Endometrium (tissue), 2 donors: ENCODE measurements around the gene DAPK1.

Source experiments
- FAIRE-seq: peaks from 2 replicates; lab custom pipeline; 2012; peaks lifted over from hg19 to GRCh38; lab: Jason Lieb, UNC
- donor health status: control.
- donor health status: control.

The DAPK1 gene

DNA sequence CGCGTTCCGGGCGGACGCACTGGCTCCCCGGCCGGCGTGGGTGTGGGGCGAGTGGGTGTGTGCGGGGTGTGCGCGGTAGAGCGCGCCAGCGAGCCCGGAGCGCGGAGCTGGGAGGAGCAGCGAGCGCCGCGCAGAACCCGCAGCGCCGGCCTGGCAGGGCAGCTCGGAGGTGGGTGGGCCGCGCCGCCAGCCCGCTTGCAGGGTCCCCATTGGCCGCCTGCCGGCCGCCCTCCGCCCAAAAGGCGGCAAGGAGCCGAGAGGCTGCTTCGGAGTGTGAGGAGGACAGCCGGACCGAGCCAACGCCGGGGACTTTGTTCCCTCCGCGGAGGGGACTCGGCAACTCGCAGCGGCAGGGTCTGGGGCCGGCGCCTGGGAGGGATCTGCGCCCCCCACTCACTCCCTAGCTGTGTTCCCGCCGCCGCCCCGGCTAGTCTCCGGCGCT lies at the start of gene DAPK1:
DAPK1 (plus strand) TSS at position 264 of the 442 bp plus-strand sequence. CDS start 1,211 bp downstream, outside the sequence.
- no peak for FAIRE-seq

DNA sequence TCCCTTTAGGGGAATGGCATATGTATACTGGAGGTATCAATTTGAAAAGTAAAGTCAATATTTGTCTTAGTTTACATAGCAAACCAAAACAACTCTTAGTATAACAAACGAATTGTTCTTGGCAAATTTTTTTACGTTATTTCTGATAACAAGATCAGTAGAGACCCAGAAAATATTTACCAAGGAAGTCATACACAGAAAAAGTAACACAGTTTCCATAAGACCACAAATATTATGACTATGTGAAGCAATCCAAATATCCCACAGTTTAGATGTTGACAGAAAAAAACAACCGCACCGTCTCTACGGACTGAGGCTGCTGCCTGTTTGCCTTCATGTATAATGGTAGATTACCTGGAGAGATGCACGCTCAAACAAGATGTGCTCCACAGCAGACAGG lies 46.5 kb upstream of the DAPK1 start:
- FAIRE-seq, result no peak

DNA sequence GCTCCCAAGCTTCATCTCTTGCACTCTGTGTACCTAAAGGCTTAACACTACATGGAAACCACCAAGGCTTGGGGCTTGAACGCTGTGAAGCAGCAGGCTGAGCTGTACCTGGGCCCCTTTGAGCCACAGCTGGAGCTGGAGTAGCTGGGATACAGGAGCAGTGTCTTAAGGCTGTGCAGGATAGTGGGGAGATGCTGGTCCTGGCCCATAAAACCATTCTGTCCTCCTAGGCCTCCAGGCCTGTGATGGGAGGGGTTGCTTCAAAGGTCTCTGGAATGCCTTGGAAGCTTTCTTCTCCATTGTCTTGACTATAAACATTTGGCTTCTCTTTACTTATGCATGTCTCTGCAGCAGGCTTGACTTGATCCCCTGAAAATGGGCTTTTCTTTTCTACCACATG lies 42.3 kb upstream of the DAPK1 start:
- FAIRE-seq, result no peak

DNA sequence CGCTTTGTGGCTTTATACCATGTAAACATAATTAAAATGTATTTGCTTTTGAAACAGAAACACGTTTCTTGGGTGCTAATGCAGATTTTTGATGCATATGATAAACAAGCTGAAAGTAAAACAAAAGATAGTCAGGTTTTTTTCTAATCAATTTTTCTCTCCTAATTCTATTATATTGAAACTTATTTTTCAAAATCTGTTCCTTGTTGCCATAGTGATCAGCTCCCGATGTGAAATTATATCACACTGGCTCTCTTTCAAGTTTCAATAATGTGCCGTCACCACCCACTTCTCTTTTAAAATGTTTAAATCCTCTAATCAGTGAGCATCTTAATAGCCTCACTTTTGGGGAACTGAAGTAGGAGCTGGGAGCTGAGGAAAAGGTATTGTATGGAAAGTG lies 36.4 kb upstream of the DAPK1 start:
- FAIRE-seq, result no peak

DNA sequence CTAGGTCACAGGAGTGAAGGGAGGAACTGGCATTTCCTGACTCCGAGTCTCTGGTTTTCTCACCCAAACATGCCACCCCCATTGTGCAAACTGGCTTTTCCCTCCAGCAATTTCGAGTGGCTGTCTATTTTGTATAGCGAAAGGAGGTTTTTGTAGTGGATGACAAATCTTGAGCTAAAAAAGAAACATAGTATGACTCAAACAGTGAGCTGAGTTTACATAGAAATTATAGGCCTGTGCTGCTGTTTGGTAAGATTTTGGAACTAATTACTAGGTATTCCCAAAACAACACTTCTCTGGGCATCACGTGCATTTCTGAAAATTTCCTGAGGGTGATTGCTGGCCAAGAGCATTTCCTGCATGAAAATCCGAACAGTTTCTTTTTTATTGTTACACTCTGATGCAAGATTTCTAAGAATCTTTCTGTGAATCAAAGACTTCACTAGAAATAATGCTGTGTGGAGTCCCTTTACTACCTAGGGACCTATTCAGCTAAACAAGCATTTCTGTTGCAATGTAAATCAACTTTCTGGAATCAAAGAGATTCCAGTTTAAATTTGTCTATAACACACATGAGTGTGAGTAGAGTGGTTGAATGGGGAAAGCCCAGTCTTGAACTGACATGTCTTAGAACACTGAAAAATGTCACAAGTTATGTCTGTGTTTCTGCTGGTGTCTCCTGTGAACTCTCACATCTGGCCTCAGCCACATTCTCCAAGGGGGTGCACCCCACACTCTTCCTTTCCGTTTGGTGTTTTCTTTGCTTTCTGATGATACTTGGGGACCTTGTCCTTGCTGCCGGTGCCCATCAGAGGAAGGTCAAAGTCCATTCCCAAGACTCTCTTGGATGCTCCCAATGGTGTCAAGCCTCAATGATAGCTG lies 33.3 kb upstream of the DAPK1 start:
- no peak for FAIRE-seq

DNA sequence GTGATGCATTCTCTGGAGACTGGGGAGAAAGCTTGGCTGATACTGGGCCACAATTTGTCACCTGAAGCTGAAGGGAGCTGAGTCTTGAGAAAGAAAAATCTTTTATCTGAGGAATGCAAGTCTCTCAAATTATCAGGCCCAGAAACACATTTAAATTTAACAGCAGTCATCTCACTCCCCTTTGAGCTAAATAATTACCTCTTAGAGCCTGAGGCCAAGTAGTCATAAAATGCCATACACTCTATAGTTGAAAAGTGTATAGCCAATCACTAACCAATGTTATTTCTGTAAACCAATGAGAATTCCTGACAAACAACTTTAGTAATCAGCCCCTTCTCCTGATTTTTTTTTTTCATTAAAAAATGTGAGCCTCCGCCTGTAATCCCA lies 32.7 kb upstream of the DAPK1 start:
- no peak for FAIRE-seq

DNA sequence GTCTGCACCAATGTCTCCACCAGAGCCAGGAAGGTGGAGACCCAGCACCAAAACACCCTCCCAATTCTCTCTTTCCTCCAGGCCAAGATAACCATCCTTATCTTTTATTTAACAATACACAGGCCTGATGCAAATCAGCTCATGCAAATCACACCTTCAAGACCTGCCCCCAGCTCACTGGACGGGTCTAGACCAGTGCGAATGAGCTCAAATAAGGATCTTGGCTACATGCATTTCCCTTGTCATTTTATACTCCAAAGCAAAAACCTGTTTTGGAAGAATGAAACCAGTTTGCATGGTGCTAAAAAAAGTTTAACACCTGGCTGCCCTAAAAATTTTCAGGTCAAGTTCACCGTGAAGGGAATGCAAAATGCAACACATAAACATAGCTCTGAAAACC lies 31.9 kb upstream of the DAPK1 start:
- FAIRE-seq, result no peak

DNA sequence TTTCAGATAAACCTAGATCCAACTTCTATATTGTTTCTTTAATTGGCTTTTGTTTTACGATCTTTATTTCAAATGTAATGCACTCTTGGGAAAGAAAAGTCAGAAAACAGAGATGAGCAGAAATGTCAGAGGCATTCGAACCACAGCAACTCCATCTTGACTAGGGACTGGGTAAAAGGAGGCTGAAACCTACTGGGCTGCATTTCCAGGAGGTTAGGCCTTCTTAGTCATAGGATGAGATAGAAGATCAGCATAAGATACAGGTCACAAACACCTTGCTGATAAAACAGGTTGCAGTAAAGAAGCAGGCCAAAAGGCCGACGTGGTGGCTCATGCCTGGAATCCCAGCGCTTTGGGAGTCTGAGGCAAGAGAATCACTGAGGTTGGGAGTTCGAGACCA lies 30.5 kb upstream of the DAPK1 start:
- no peak for FAIRE-seq

DNA sequence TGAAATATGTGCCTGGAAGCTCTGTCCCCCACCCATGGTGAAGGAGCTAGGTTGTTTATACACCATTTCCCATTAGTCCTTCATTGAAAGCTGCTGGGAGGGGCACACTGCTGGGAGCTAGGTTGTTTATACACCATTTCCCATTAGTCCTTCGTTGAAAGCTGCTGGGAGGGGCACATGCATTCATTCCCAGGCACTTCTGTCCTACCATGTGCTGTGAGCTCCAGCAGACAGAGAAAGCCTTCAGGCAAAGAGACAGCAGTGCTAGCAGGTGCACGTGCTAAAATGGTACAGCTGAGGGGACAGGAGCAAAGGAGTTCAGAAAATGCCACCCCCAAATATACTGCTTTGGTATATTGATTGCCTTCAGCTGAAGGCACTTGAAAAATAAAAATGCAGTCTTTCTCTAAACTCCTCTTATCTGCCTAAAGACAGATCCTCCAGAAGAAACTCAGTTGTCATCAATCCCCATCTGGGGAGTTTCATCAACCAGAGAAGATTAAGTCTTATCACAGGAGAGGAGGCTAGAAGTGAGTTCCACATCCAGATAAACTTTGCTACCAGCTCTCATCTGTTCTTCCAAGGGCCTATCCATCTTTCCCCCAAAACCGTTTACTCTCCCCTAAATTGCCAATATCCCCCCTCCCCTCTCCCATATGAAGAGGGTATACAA lies 27.7 kb upstream of the DAPK1 start:
- FAIRE-seq, result no peak

DNA sequence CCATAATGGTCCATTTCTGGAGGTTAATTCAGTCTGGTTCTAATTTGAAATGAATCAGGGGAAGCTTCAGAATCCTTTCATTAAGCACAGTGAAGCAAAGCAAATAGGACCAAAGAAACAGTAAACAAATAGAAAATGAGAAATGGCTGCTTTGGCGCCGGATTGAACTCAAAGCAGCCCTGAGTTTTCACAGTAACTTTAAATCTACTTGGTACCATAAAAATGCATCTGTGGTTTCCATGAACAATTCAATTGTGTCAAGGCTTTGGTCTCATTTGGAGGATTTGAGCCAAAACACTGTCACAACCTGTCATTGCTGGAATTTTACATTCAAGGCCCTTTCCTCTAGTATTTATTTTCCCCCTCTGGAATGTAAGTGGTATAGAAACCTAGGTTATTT lies 25.9 kb upstream of the DAPK1 start:
- FAIRE-seq, result no peak

DNA sequence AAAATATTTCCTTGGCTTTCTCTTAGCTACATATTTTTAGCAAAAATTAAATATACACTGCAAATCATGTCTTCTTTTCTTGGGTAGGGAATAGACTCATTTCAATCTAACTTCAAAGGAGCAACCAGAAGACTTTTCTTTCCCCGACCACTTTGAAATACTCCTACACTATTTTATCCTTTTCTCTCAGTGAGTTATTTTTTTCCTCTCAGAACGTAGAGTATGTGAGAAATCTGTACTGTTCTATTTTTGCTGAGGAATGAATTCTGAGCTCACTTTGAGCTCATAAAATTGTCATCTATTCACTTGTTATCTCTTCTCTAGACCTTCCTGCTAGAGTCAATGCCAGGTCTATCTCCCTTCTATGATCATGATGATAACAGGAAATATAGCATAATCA lies 22.2 kb upstream of the DAPK1 start:
- no peak for FAIRE-seq

DNA sequence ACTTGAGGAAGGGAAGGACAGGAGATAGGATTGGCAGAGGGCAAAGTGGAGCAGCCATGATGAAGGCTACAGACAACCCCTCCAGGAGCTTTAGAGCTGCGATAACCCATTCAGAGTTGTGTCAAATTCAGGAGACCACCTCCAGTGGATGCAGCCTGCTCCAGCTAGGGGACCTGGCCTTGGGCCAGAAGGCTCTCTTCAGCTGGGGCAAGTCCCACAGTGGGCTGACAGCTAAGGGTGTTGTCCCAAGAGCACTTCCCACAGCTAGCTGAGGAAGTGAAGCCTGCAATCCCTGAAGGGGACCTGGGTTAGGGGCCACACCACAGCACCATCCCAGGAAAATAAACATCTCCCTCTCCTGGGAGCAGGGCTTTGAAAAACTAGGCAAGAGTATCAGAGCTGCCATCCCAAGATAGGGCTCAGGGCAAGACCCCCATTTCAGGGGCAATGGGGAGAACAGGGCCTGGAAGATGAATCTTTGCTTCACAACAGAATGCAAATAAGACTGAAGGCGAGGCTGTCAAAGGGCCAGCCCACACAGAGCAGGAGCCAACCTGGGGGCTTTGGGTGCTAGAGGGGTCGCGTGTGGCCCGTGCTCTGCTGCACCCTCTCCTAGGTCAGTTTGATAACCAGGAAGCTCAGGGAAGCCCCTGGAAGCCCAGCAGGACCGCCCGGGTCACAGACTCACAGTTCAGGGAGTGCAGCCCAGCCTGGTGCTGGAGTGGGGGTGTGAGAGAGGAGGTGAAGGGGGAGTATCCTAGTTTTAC lies 19.3 kb upstream of the DAPK1 start:
- FAIRE-seq, result no peak

DNA sequence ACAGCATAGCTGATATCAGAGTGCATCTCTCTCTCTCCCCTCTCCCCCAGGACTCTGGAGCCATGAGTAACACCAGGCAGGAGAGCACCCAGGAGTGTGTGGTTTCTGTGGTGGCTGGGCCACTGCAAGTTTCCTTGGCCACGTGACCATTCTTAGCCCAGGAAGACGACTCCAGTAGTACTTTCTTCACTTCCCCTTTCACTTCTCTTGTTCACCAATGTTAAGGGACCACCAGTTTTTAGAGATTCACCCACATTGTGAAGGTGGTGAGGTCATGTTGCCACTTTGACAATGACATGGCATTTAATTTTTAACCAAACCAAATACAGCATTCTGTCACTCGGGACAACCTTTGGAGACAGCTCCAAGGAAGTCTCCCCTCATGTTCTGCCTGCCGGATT lies 17.9 kb upstream of the DAPK1 start:
- FAIRE-seq, result no peak

DNA sequence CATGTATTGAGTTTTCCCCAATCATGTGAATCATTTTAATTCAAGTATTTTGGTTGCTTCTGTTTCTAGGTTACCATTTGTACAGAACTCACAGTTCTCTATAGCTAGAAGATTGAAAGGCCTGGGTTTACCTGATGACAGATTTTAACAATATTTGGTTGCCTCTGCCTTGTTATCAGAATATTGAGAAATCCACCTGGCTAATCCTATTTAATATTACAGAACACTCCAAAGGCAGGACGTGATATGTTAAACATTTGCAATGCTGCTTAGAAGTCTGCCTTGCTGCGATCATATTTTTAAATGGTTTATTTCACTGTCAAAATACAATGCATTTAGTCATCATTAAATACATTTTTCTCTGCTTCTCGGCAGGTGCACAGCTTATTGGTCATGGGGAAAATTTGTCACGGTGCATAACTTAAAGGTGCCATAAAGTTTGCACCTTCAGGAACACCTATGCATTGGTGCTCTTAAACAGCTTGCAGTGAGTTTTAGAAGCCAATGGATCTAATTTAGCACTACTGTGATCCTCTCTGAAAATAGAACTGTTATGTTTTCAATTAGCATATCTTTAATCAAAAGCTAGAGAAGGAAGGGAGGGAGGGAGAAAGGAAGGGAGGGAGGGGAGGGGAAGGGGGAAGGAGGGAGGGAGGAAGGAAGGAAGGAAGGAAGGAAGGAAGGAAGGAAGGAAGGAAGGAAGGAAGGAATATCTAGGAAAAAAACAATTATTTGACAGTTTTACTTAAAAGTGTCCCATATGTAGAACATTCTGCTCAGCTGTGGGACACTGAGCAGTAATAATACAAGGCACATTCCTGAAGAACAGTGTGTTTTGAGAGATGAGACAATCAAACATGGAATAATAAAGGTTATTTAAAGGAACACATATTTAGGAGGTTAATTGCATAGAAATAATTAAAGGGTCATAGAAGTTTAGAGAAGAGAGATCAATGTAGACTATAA lies 15.5 kb upstream of the DAPK1 start:
- no peak for FAIRE-seq

DNA sequence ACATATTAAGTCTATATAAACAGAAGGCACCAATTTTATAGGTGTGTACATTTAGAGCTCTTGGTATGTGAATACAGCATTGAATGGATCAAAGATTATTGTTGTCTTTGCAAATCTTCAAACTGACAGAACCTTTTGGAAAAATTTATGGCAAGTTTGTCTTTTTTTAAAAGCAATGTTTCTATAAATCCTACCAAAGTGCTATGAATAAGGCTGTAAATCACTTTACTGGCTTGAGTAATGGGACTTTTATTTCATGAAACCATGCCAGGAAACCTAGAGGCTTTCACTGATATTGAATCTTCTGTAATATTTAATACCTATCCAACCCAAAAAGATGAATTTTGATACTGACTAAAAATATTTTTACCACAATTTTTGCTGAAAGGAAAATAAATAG lies 7.4 kb upstream of the DAPK1 start:
- no peak for FAIRE-seq

DNA sequence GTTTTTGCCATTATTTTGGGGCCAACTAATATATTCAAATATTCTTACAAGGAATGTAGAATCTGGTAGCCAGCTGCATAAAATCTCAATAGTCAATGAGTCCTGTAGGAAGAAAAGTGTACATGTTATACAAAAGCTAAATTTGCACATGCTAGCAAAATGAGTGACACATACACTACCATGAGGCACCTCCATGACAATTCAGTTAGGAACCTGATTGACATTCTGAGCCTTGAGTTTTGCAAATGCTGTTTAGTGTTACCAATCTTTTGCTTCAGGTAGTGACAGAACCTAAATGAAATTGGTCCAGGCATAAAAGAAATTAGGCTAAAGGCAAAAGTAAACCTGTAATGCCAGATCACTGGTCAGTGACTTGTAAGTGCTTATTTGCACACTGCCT lies 6.8 kb upstream of the DAPK1 start:
- no peak for FAIRE-seq

DNA sequence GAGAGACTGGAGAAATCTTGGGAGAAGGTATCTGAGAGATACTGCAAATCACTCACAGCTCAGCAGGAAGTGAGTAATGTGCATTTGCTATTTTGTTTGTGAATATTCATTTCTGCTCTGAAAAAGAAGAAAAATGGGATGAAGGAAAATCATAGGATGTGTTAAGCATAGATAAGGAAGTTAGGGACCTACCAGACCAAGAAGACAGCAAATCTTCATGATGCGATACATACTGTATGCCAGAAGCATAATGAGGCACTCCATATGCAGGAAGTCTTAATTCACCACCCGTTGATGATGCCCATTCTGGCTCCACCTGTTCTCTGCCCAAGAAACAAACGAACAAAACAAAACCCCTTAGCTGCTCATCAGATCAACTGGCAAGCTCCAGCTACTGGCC lies 6.1 kb upstream of the DAPK1 start:
- FAIRE-seq, result no peak

DNA sequence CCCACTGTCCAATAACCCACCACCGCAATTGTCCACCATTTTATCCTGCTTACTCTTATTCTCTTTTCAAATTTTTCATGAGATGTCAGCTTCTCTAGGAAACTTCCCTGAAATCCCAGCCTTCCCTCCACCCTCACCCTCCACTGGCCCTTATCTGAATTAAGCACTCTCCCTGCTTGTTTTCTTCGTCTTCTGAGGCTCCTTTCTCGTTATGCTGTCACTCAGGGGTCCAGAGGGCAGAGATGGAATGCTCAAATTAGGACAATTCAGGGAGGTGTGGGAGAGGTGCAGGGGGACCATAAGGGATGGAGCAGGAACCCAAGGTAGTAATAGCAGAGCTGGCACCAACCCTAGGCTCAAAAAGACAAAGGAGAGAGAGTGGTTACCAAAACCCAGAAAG lies 5.0 kb upstream of the DAPK1 start:
- no peak for FAIRE-seq

DNA sequence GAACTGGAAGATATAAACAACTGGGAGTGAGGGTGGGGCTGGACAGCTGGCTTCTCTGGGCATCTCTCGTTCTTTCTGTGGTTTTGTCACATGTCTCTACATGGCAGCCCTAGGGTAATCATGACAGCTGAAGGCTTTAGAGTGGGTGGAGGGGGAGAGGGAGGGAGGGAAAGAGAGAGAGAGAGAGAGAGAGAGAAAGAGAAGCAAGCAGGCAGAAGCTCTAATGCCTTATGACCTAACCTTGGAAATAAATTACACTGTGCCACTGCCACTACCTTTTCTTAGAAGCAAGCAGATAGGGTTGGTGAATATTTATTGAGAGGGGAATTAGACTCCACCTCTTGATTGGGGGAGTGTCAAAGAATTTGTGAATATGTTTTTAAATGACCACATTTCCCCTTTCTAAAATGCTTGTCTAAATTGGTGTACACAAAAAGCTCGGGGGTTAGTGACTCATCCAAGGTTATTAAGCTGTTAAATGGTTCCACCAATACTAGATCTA lies 2.6 kb upstream of the DAPK1 start:
- no peak for FAIRE-seq

DNA sequence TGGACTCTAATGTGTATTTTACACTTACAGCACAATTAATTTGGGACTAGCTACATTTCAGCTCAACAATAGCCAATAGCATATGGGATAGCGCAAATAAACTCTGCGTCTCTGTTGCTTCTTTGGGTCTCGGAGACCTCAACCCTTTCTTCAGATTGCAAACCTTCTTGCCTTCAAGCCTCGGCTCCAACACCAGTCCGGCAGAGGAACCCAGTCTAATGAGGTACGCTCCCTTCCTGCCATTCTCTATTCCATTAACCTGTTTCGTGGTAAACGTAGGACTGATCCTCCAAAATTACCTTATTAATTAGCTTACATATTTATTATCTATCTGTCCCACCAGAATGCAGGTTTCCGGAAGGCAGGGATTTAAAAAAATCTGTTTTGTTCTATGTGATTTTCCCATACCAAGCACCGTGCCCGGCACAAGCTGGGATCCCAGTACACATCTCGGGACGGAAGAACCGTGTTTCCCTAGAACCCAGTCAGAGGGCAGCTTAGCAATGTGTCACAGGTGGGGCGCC lies 525 bp upstream of the DAPK1 start:
- no peak for FAIRE-seq
